ENCODE measurements around the gene GRM5.

GRM5 gene

DNA sequence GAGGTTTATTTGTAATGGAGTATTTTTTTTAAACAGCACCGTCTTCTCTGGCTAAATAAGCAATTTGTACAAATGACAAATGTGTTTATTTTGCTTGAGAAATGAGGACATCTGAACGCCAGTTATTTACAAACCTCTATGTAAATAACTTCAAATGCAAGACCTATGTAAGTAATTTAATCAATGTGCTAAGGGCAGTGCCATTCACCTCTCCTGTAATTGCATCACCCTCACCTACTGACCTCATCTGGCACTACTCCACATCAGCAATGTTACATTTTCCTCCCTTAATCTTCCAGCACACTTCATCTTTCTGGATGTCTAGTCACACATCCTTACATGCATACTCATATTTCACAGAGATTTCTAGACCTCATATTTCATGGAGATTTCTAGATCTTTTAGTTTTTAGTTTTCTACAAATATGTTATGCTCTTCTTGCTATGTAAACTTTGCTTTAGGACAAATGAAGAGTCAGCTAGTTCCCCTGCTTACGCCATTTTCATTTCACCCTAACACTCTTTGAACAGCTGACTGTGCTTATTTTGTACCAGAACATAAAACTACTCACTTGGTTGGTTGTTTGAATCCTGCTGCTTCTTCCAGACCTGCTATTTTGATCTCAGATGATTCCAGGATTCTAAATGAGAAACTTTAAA lies 238.6 kb downstream of the GRM5 start:
- DNase-seq: no peak

DNA sequence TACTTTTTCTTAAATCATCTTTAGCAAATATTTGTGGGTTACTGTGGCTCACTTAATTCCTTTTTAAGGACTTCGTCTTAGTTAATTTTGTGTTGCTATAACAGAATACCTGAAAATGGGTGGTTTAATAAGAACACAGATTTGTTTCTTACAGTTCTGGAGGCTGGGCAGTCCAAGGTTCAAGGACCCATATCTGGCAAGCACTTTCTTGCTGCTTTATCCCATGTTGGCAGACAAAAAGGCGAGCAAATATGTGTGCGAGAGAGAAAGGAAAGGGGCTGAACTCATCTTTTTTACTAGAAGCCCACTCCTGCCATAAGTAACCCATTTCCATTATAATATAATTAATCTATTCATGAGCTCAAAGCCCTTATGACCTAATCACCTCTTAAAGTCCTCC lies 246.2 kb downstream of the GRM5 start:
- DNase-seq: no peak

DNA sequence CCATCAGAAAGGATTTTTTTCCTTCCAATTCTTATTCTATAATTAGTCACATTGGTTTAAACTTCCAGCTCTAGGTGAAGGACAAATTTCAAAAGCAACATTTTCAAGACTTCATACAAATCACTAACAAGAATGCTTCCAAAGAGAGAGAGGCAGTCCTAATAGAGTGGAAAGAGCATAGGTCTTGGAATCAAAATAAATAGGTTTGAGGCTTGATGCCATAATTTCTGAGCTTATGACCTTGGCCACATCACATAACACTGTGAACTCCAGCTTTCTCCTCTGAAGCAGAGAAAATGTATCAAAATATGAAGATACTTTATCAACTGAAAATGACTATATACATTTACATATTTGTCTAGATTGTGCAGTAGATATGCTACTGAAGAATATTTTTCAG lies 246.8 kb downstream of the GRM5 start:
- no peak for DNase-seq

DNA sequence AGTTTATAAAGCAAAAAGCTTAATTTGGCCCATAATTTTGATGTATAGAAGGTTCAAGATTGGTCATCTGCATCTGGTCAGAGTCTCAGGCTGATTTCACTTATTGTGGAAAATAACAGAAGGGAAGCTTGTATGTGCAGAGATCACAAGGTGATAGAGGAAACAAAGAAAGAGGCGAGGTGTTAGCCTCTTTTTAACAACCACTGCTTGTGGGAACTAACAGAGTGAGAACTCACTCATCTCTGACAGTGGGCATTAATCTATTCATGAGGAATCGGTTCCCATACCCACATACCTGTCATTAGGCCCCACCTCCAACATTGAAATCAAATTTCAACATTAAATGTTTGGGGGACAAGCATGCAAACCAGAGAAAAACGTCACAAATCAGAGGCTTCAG lies 250.3 kb downstream of the GRM5 start:
- DNase-seq: no peak

DNA sequence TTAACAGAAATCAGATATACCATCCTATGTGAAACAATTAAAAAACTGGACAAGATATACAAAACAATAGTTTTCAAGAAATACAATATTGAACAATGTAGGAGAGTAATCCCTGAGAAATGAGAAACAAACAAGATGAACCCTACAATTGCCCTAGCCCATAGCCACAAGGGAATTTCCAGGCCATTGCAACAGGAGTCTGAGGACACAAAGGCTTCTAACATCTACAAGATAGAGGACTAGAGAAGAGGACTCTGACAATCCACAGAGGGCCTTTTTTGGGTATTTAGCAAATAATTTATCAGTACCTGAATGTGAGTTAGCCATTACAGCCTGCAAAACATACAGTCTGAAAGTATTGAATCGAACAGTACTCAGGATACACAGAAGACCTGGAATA lies 251.7 kb downstream of the GRM5 start:
- DNase-seq: no peak

DNA sequence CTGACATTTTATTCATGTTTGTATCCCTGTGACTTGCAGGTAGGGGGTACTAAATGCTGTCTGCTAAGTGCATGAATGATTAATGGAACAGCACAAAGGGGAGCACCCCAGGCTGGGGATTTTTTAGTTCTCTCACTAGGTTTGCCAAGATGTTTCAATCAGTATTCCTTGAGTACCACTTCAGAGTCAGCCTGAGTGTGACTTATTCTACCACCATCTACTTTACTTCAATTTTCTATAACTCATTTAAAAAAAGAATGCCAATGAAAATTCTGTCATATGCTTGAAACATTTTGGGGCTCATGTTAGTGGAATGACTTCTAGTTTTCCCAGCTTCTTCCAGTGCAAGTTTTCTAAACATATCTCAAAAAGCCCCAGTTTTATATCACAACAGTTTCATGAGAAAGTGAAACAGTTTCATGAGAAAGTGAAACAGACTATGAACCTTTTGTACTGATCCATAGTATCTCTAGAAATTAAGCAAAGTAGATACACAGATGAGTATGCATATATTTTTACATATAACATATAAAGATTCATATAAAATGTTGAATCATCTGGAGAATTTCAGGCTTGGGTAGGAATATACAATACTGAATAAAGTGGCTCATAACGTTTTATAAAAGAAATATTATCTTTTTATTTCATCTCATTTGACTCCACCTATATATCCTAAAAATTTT lies 252.4 kb downstream of the GRM5 start:
- DNase-seq: no peak

DNA sequence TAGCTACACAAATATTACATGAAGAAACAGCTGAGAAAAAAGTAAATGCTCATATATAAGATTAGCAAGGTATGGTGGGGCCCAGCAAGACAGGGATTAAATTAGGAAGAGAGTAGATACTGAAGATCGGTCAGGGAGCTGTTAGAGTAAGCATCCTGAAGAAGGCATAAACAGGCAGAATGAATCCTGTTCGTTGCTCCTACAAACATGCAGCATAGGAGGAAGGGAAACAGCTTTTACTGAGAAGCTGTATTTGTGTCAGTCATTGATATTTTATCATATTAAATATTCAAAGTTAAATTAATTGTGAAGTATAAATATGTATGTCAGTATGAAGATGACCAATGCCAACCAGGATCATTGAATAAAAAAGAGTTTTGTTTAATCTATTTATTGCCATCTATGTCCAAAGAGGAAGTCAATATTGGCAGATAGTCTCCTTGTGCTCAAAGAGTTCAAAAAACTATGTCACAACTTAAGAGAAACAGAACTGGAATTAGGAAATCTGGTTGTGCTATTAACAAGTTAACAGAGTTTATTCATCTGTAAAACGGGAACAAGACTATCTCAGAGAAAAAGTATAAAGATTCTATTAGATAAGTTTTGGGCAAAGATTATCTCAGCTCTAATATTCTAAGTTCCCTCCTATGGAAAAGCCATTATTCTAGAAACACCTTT lies 255.2 kb downstream of the GRM5 start:
- no peak for DNase-seq

DNA sequence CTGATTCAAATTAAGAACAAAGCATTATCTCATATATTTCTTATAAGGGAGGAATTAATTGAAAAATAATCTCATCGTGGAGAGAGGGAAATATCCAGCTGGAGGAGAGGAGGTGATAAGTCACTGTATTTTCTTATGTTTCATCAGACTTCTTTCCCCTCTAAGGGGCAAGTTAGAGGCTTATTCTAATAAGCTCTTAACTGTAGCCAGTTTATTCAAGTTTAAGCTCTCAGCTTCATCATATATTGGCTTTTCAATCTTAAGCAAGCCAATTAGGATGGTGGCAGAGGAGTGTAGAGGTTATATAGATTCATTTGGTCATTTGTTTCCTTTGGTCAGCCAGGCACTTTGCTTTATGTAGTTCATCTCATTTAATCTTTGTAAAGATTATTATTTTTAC lies 256.7 kb downstream of the GRM5 start:
- DNase-seq: no peak

DNA sequence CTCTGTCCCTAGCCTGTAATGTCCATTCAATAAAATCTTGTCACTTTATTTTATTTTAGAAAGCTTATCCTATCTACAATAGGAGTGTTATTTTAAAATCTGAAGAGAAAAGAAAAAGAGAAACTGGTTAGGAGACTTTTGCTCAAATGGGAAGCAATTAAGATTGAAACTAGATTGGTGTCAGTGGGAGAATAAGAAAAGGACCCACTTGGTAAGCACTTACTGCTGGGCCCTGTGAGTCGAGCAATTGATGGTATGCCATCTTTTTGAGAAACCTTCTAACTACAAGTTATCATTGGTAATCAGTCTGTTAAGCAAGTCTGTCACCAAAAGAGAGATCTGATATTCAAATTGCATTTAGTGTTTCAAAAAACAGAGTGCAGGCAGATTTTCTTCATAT lies 258.4 kb downstream of the GRM5 start:
- no peak for DNase-seq

DNA sequence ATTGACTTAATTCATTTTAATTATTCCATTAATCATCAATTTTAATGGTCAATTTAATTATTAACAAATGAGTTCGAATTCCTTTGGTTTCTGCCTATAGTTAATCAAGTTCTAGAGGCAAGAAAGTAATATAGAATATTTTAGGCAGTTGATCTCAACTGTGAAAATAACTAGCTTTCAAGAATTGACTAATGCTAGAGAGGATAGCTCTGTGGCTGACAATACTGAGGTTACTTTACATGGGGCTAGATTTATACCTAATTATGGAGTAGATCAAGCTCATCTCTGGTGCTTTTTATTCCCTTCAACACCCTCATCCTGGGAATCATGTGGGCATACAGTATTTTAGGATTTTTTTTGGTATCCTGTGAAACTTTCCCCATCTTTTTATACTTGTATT lies 259.4 kb downstream of the GRM5 start:
- DNase-seq: no peak

DNA sequence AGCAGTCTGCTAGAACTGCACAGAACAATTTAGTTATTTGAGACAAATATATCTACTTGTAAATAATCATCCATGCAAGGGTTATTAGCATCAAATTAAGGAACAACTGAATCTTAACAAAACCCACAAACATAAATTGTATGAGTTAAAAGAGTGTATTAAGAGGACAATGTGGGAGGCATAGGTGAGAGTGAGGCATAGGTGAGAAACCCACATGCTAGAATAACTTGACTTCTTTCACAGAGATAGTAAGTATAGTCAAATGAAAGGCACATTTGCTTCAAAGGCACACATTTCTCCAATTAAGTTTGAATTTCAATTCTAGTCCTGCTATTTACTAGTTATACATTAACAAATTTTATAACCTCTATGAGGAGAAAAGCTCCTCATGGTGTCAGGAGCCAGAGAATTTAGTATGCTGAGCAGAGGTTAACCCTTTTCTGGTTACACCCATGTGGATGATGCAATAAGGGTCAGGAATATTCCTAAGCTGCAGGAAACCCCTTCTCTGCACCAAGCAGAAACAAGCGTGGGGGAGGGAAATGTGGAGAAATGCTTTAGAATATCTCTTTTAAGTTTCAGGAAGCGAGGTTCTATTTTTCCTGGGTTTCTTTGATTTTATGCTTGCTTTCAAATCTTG lies 264.2 kb downstream of the GRM5 start:
- no peak for DNase-seq

DNA sequence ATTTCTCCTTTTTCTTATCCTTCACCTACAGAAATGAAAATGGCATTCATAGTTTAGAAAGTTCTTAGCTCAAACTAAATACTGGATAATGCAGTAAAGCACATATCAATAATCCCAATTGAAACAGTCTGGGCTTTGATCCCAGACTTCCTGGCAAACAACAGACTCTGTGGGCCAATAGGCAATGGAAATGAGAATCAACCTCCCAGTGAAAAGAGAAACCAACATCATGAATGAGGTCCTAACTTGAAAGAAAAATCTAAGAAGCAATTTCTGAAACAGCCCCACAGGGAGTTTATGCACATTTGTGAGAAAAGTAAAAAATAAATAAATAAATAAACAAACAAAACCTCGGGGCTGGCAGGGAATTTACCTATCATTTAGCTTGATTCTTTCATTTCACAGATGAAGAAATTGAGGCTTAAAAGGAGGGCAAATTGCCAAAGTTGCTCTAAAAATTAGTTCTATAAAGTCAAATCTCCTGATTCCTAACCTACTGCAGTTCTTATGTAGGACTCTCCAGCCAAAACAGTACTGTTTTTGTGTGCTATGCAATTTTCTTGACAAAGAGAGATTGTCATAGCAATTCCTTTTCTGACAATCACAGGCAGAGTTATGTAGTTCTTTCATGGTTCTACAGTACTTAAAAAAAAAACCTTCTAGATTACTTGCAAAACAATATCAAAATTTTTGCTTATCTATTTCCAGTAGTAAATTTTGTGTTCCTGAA lies 265.8 kb downstream of the GRM5 start:
- no peak for DNase-seq

DNA sequence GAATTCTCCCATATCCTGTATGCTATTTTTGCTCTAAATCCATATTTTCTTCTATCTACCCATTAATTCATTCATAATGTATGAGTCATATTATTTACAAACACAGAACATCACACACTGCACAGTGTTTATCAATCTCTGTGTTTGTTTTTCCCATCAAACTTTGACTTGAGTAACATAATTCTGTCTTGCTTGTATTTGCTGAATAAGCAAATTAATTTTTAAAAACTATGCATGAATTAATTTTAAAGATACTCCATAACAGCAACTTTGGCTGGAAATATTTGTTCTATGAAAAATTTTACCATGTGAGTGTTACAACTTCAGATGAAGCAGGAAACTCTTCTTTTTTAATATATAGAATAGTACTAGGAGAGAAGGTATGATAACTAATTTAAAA lies 275.6 kb downstream of the GRM5 start:
- no peak for DNase-seq

DNA sequence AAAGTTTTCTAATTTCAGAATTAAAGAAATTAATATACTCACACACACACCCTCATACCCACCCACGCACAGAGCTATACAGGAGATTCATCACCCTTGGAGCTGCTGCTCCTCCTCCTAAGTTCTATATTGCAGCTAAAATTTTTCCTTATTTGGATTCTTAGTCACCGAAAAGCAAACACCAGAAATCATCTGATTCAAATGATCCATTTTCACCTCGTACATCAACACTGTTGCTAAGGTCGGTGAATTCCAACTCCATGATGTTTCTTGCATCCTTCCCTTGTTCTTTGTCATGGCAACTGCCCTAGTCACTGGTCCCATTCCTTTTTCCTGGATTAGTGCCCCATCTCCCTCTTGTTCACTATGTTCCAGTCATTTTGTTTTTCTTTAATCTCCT lies 286.2 kb downstream of the GRM5 start:
- no peak for DNase-seq

DNA sequence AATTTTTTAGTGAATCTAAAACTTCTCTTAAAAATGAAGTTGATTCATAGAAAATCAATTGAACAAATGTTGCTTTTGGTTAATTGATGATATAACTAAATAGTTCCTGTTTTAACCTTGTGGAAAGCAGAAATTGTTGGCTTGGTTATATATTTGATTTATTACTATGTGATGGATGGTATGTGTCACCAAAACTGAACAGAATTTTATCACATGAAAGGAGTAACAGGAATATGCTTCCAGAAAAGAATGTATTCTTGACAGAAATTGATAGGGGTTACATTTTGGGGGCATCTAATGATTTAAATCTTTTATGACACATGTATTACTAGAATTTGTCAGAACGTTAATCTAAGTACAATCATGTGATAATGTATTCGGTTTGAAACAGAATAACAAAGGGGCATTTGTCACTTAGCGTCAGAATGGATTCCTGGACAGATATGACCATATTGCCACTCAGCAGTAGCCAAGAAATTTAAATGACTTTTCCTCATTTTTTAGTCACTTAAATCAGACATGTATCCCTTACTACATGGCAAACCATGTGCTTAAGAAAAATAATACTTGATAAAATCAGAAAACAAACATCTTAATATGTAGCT lies 295.2 kb downstream of the GRM5 start:
- DNase-seq: no peak

DNA sequence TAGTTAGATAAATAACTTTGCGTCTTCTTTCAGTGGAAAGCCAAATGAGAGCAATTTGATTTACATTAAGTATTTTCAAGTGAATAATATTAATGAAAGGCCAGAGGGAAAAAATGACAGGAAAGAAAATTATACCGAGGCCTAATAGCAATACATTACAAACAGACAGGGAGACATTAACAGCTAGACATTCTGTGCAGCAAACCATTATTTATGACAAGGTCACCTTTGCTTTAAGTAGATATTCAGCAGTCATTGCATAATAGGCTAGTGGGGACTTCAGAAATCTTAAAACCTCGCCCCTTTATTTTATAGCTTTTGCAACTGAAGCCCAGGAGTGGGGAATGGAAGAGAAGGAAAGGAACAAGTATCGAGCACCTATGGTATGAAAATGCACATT lies 321.6 kb downstream of the GRM5 start:
- no peak for DNase-seq

DNA sequence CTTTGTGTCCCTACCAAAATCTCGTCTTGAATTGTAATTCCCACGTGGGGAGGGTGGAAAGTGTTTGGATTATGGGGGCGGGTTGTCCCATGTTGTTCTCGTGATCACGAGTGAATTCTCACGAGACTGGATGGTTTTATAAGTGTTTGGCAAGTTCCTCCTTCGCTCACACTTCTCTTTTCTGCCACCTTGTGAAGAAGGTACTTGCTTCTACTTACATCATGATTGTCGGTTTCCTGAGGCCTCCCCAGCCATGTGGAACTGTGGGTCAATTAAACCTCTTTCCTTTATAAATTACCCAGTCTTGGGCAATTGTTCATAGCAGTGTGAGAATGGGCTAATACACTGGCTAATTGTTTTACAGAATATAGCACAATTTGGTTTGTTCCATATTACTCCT lies 326.3 kb downstream of the GRM5 start:
- no peak for DNase-seq

DNA sequence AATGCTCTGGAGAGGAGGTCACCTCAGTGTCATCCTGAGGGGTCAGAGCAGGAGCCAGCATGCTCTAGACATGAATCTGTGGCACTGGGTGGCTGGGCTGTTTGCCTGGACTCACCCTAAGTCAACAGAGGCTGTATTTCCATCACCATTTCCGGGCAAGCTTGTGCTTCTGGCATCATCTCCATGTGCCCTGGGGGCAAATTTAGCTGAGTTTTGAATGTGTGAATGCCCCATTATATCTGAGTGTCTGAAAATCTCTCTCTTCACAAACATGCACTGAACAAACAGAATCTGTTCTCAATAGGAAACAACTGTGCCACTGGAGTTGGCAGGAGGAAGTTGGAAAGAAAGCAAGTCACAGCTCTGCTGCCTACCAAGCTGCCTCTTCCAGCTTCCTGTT lies 356.2 kb downstream of the GRM5 start:
- DNase-seq: no peak

DNA sequence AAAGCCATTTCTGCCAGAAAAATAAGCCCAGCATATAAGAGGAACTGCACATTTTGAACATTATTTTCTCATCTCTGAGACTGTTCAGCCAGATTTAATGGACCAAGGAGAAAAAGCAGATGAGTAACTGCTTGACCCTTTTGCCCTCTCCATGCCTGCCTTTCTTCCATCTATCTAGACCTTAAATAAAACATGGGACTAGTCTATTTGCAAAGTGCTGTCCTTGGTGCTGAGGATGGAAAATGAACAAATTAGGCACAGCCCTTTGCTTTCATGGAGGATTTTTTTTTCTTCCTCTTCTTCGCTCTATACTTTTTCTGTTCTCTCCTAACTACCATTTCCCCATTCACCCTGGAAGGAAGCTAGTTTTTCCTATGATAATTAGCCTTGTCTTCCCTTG lies 361.3 kb downstream of the GRM5 start:
- no peak for DNase-seq

DNA sequence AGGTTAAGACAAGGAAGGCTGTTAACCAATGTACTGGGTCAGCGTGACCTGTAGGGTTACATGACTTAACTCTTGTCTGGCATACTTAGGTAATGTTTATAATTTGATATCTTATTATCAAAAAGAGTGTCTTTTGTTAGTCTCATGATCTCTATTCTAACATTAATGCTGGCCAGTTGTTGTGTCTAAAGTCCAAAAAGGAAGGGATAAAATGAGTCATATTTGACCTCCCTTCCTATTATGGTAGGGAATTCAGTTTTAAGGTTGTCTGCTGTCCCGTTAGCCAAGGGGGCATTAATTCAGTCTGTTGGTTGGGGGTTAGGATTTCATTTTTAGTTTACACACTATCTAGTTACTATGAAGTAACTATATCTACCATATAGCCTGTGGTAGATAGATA lies 364.0 kb downstream of the GRM5 start:
- no peak for DNase-seq

DNA sequence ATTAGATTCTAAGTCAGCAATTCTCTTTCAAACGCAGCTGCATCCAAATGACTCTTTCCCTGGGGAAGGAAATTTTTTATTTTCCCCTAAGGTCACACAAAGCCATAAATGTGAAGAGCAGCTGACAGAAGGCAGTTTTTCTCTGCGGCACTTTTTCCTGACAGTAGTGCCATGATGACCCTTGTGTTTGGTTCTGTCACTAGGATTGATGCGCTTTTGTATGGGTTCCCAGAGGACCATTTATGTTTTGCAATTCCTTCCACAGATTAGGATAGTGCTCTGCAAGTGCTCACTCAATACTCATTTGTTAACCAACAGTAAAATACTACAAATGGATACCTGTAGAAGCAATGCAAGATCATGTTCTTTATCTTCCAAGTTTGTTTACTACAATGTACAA lies 368.6 kb downstream of the GRM5 start:
- no peak for DNase-seq

DNA sequence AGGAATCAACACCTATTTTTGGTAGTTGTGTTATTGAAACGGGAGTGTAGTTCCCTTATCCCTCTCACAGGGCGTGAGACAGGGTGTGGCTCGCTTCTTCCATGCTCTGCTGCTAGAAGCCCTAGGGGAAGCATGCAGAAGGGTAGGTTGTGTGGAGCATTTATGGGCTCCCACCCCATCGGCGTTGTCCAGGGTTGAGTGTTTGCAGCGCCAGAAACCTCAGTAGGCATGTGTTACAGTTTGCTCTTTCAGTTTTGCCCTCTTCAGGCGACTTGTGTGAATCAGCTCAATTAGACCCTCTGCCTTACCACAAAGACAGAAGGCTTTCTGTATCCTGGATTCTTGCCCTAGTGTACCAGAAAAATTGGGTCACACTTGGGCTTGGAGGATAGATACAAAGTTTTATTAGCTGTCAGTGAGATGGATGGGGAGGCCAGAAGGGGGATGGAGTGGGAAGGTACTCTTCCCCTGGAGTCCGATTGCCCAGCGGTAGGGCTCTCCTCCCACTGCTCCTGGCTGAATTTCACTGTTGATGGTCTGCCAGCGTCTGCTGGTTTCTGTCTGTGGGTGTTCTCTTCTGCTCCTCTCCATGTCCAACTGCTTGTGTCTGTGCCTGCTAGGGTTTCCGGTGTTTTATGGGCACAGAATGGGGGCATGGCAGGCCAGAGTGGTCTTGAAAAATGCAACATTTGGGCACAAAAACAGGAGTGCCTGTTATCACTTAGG lies 369.9 kb downstream of the GRM5 start:
- DNase-seq: no peak
